Stimulated activated CD4-positive, alpha-beta T cell treated with anti-CD3 and anti-CD28 coated beads, Interleukin-12 subunit alpha, Interleukin-12 subunit beta, amount 100 ng/mL, for 48 hours (primary cell): ENCODE measurements around the gene LOXL4.
"Not testable (repeated sequence)": the region's sequence is repeated elsewhere in the genome, so short reads cannot be mapped to it uniquely, and the experiment has no call there.

Source experiments
- DNase-seq, 3 donors: peaks; one replicate each; pipeline ENCODE4 v3.0.0-alpha.2; 2020; ENCODE audit warnings: low read depth in 2 of 3, low spot score in 1 of 3

Gene LOXL4

DNA sequence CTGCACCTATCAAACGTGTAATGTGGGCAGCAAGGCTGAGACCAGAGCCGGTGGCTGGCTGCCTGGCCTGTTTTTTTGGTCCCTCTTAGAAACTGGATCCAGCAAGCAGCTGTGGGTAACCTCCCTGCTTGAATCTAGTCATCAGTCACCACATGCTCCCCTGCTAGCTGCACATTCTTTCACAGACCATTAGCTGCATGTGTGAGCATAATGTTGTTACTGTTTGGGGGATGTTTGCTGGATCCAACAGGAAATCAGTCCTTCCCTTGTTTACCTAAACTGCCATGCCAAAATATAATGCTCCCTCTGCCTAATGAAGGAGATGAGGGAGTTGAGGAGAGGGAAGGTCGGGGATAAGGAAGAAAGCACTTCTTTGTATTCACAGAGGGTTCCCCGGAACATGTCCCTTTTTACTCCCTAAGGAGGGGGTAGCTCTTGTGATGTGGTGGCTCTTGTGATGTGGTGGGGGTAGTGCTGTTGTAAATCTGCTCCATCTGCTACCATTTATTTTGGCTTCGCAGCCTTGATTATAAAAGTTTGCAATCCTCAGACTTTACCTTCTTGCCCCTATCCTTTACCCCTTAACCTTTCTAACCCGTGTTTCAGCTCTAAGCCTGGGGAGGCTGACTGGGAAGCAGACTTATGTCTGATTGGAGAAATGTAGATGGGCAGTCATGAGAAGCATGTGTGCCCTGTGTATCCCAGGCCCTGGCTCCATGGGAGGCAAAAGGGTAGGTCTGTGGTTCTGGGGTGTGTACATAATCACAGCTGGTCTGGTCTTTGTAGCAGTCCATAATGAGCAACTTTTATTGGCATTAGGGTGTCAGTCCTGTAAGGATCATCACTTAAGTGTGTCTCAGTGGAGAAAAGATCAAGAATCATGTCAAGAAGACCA lies 20.8 kb downstream of the LOXL4 start:
- DNase-seq, result no peak

DNA sequence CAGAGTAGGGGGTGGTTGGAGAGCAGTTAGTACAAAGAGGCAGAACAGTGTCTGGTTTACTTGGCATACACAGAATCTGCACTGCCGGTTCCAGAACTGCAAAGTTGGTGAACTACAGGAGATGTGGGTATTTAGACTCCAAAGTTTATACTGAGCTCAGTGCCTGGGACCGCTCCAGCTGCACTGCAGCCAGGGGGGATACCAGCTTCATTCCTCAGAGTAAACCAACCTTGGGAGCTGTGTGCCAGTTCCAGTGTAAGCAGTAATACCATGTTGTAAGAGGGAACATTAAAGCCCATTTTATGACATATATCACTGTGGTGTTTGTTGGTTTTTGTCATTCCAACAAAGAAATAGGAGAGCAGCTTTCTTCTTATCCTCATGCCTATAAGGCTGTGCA lies 23.4 kb downstream of the LOXL4 start:
- no peak for DNase-seq

DNA sequence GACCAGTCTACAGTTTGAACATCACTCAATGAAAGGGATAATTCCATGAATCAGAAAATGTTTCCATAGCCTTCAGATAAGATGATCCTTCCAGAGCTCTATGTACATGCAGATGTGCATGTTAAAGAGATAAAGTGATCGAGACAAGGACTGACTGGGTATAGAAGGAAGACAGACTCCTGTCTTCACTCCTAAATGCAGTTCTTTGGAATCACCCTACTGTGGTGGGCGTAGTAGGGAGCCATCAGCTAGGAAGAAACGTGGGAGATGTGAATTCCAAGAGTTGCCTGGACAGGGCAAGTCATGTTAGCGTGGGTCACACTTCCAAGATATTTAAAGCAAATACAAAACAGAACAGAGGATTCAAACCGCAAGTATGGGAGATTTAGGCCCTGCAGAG lies 23.9 kb downstream of the LOXL4 start:
- DNase-seq, result no peak

DNA sequence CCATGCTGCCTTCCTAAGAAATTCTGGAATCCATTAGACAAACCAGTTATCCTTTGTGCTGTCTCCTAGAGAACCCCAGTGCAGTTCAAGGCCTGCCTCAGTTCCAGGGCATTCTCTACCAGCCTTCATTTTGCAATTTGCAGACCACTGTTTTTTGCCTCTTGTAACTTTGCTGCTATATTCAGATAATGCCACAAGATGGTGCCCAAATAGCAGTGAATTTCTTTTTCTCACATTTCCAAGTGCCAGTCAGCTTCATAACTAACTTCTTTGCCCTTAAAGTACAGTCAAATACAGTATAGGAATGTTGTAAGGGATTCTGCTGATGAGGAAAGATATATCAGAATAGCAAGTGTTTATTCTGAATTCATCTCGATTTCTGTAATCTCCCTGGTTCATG lies 25.2 kb downstream of the LOXL4 start:
- DNase-seq, result no peak

DNA sequence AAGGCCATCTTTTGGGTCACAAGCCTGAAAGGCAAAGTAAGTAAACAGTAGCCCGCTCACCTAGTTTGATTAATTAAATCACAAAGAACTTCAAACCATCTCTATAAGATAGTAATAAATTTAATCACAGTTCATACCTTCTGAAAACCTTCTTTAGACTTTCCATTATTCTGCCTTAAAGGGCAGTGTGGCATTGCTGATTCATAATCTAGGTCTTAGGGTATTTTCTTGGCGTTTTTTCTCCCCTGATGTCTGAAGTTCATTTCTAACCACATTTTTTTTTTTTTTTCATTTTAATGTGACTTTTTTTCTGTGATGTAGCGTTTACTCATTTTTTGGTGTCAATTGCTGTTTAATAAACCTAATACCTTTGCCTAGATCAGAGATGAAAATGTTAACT lies 27.5 kb downstream of the LOXL4 start:
- no peak for DNase-seq

DNA sequence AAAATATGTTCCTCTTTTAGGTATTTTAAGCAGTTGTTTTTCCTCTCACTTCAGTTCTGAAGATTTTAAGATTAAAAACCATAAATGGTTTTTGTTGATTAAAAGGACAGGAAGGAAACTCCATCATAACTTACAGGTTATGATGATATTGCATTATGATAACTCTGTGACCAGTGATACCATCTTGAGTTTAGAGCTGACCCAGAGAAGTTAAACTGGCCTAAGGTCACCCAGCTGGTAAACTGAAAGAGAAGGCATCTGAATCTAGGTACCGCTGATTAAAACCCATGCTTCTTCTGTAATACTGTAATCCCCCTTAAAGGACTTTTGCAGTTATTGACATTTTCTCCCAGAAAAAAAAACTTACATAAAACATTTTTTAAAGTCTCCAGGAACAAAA lies 29.6 kb downstream of the LOXL4 start:
- no peak for DNase-seq

DNA sequence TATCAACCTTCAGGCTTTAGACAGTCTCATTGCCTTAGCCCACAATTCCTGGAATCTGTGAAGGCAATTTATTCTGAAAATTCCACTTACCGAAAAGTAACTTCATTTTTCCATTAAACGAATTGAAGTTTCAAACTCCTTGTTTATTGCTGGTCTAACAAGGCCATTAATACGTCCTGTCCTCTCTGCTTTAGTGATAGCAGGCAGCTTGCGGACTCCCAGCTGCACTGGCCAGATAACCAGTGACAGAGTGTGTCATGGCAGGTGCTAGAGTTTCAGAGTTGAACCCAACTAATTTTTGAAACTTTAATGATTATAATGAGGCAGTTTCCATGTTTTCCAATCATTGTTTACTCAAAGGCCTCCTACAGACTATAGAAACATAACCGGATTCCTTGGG lies 31.1 kb downstream of the LOXL4 start:
- DNase-seq, result no peak

DNA sequence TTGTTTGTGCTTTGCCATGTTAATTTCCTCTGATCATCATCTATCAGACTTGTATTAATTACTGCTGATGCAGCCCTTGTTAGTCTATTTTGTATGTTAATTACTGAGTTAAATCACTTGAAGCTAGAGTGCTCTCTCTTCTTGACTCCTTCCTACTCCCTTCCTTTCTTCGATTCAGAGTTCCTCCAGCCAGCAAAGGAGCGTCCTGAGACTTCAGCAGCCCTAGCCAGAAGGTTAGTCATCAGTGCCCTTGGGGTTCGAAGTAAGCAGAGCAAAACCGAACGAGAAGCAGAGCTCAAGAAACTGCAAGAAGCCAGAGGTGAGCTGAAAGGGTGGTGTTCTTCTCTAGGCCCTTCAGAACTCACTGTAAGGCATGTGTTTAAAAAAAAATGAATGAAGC lies 32.1 kb downstream of the LOXL4 start:
- DNase-seq, result no peak

DNA sequence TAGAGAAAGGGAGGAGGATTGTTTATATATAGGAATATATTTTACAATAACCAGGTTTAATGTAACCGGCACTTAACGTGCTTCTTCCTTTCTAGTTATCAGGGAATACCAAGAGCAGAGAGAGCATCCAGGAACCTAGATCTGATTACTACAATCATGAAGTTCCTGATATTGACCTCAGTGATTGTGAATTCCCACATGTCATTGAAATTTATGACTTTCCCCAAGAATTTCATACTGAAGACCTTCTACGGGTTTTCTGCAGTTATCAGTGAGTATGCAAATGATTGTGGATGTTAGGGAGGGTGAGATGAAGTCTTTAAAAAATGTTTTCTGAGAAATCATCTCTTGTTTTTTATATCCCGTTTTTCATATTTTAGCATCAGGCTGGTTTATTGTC lies 36.6 kb downstream of the LOXL4 start:
- DNase-seq, result no peak

DNA sequence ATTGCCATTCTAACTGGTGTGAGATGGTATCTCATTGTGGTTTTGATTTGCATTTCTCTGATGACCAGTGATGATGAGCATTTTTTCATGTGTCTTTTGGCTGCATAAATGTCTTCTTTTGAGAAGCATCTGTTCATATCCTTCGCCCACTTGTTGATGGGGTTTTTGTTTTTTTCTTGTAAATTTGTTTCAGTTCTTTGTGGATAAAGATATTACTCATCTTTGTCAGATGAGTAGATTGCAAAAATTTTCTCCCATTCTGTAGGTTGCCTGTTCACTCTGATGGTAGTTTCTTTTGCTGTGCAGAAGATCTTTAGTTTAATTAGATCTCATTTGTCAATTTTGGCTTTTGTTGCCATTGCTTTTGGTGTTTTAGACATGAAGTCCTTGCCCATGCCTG lies 39.7 kb downstream of the LOXL4 start:
- DNase-seq, result not testable (repeated sequence)

DNA sequence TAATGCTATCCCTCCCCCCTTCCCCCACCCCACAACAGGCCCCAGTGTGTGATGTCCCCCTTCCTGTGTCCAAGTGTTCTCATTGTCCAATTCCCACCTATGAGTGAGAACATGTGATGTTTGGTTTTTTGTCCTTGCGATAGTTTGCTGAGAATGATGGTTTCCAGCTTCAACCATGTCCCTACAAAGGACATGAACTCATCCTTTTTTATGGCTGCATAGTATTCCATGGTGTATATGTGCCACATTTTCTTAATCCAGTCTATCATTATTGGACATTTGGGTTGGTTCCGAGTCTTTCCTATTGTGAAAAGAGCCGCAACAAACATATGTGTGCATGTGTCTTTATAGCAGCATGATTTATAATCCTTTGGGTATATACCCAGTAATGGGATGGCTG lies 40.3 kb downstream of the LOXL4 start:
- not testable (repeated sequence) for DNase-seq

DNA sequence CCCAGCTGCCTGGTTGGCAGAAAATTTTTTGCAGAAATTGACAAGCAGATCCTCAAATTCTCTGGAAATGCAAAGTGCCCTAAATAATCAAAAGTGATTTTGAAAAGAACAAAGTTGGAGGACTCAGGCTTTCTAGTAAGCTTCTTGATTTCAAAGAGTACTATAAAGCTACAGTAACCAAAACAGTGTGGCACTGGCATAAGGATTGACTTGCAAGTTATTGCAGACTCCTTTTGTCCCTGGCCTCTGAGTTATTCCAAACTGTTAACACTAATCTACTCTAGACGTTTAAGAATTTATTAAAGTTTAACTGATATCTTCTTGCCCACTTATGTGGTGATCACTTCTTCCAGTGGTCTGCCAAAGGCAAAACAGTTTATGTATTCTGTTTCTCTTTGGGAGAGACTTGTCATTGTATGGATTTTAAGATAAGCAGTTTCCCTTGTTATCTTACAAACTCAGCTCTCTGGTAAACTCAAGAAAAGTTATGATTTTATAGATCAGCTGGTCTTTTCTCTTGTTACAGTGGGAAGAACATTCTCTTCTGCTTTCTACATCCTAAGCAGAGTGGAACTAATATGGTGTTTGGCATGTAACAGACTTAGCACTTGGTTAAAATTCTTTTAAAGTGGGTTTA lies 41.4 kb downstream of the LOXL4 start:
- DNase-seq, result no peak

DNA sequence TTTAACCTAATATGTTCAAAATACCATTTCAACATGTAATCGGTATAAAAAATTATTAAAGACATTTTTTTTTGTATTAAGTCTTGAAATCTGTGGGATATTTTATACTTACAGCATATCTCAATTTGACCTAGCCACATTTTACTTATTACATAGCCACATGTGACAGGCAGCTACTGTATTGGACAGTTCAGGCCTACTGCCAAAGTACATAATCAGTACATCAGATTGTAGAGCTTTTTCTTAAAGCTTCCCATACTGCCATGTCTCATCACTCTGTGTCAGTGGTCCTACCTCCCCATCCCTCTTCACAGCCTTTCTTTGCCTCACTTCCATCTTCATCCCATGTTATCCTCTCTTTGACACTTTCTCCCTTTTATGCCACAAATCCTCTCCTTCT lies 43.0 kb downstream of the LOXL4 start:
- DNase-seq, result no peak

DNA sequence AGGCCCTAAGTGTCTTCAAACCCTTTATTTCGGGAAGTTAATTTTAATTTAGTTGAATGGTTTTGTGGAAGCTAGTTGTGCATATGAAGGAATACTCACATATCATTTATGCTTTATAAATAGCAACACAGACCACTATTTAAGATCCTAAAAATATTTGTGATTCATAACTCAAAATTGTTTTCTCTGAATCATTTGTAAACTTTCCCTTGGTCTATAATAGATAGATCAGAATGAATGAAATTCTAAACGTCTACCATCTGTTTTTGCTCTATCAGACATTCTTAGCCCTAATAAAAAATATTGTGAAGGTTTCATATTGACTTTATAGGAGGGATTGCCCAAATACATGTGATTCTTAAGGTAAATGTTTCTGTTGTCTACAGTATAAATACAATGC lies 43.5 kb downstream of the LOXL4 start:
- DNase-seq, result no peak

DNA sequence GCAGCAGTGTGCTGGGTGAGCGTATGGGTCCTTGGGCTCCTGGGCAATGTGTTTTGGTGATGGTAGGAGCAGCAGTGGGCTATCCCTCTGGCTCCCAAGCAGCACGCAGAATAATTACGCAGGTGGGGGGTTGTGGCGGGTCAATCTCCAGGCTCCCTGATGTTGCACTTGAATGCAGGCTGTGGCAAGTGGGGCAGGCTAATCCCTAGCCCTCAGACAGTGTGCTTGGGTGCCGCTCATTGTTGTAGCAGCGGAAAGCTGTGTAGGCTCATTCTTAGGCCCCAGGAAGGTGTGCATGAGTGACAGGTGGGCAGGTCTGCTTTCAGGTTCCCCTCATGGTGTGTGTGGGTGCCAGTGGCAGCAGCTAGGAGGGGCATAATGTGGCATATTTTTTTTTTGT lies 44.1 kb downstream of the LOXL4 start:
- no peak for DNase-seq

DNA sequence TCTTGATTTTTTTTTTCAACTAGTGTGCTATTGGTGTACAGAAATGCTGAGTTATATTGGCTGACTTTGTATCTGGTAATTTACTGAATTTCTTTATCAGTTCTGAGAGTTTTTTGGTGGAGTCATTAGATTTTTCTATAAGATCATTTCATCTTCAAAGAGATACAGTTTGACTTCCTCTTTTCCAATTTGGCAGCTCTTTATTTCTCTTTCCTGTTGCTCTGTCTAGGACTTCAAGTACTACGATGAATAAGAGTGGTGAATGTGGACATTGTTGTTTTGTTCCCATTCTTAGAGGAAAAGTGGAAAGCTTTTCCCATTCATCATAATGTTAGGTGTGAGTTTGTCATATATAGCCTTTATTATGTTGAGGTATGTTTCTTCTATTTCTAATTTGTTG lies 50.2 kb downstream of the LOXL4 start:
- DNase-seq, result no peak

DNA sequence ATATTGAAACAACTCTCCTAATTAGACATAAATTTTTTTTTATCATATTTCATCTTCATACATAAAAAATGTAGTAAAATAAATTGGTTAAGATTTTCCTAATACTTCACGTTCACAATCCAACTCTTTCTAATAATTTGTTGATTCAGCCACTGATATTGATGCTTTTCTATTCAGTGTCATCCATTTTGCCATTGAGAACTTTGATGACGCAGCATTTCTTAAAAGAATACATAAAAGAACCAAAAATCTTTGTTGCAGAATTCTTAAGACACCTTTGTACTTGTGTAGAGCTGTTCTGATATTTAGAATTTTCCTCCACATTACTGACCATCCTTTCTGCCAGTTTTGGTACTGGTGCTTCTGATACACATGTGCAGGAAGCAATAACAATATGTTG lies 52.6 kb downstream of the LOXL4 start:
- DNase-seq, result no peak

DNA sequence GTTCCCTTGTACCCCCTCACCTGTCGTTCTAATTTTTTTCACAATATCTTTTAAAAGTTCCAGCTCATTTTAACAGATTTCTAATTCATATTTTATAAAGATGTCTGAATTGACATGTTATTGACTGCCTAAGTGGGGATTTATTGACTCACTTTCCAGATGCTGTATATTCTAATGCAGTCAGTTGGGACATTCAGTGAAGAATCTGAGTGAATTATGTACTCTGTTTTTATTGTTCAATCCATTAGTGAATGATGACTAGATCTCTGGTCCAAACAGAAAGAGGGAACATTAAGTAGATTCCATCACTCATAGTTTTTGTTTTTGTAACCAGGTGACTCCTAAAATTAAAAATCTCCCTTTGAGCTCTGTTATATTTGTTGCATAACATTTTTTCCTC lies 54.3 kb downstream of the LOXL4 start:
- DNase-seq, result no peak

DNA sequence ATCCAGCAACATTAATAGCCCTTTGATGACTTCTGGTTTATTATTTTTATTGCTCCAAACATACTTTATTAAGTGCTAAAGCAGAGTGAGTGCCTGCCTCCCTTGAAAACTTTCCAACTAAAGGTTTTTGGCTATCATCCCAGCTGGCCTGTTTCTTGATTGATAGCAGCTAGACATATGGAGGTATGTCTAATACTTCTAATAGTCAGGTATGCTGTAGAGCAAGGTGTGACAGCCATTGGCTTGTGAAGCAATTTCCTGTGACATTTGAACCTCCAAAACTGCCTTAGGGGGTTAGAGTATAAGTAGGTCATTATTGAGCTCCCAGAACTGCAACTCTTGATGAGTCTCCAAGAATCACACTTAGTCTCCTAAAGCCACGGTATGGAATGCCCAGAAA lies 55.8 kb downstream of the LOXL4 start:
- no peak for DNase-seq

DNA sequence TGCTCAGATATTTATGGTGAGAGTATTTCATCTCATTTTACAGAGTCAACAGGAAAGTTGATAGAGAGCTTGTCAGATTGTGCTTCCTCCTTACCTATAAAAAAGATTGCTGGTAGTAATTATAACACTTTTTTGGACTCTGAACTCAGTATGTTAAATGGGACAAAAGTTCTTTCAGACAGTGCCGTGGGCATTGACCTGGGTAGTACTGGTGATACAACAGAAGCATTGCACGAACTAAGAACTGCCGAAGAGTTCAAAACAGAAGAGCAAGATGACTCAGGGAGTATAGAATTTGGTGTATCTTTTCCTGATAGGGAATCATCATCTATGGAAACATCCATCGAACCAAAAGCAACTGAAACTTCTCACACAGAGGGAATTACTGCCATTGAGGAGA lies 58.6 kb downstream of the LOXL4 start:
- no peak for DNase-seq

DNA sequence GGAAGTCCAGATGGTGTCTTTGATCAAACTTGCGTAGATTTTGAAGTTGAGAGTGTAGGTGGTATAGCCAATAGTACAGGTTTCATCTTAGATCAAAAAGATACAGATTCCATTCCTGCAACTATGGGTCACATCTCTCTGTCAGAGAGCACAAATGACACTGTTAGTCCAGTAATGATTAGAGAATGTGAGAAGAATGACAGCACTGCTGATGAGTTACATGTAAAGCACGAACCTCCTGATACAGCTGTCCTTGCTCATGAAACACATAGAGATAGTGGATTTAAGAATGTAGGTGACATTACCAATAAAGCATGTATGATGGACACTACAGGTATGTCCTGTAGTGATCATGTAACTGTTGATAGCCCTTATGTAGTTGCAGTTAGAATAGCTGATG lies 59.1 kb downstream of the LOXL4 start:
- DNase-seq, result no peak

DNA sequence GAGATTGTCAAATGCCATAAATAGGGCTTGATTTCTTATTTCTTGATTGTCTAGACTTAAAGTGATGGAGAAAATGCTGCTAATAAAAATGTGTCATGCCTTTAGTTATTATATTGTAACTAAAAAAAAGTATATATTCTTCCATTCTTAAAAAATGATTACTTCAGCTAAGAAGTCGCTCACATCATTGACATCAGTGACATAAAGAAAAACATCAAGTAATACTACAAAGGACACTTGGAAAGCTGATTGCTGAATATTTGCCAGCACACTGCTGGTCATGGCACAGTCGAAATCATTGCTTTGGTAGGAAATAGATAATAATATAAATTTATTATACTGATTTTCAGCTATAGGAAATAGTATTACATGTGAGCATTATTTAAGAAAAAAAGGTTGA lies 62.6 kb downstream of the LOXL4 start:
- no peak for DNase-seq

DNA sequence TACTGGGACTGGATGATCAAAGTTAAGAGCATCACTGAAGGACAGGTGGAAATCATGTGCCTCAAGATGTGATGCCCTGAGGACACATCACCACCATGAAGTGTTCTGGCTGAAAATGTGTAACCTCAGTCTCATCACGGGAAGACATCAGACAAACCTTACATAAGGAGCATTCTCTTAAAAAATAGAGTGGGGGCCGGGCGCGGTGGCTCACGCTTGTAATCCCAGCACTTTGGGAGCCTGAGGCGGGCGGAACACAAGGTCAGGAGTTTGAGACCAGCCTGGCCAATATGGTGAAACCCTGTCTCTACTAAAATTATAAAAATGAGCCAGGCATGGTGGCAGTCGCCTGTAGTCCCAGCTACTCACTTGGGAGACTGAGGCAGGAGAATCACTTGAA lies 65.6 kb downstream of the LOXL4 start:
- DNase-seq, result no peak
